Calu3 (cell line): ENCODE measurements around the gene NUDT4. TPM values are rescaled to one million over a fixed set of nuclear protein-coding genes. Genes with fewer than 3 reads are reported as not detected.

Experiments used
- BruUV-seq: library from RNA; stranded (reverse); fragments of 400-500 nt; replicated peaks from 2 replicates; lab custom pipeline; 2021; lab: Mats Ljungman, UMichigan
- CTCF ChIA-PET: fragments of 300-600 bp; sonication (Branson Sonifier 250); formaldehyde crosslinking; loops from one replicate; lab custom pipeline; 2022; ENCODE audit warnings: antibody characterized with exemption; lab: Charles Lee
- DNase-seq: peaks from one replicate; pipeline ENCODE4 v3.0.0; 2022
- H3K27ac Mint-ChIP-seq: one replicate; pipeline ENCODE4 v1.8.0; 2022; ENCODE audit warnings: mixed read lengths; ENCODE audit not compliant: unreplicated experiment
- H3K27me3 Mint-ChIP-seq: one replicate; pipeline ENCODE4 v1.8.0; 2022; ENCODE audit warnings: mixed read lengths; ENCODE audit not compliant: unreplicated experiment
- H3K36me3 Mint-ChIP-seq: one replicate; pipeline ENCODE4 v1.8.0; 2022; ENCODE audit warnings: mild to moderate bottlenecking, moderate library complexity, mixed read lengths; ENCODE audit not compliant: insufficient read depth, unreplicated experiment
- H3K4me1 Mint-ChIP-seq: one replicate; pipeline ENCODE4 v1.8.0; 2022; ENCODE audit warnings: mild to moderate bottlenecking, low read depth, mixed read lengths; ENCODE audit not compliant: unreplicated experiment
- H3K4me3 Mint-ChIP-seq: one replicate; pipeline ENCODE4 v1.8.0; 2022; ENCODE audit warnings: mild to moderate bottlenecking, low read depth, moderate library complexity, mixed read lengths; ENCODE audit not compliant: unreplicated experiment
- H3K9me3 Mint-ChIP-seq: one replicate; pipeline ENCODE4 v1.8.0; 2022; ENCODE audit warnings: low read depth, mixed read lengths; ENCODE audit not compliant: unreplicated experiment
- CTCF ChIP-seq: fragments of 200-600 bp; IDR thresholded peaks from one replicate; pipeline ENCODE4 v1.8.0; 2022; ENCODE audit warnings: antibody characterized with exemption; ENCODE audit not compliant: unreplicated experiment
- intact Hi-C: fragments of 100-400 bp; cut with micrococcal nuclease; formaldehyde crosslinking; loops from one replicate; pipeline ENCODE4 v1.10.0; 2022; ENCODE audit not compliant: unreplicated experiment
- total RNA-seq: library from RNA; stranded (reverse); gene quantifications from 2 replicates; pipeline ENCODE4 v1.2.3, GENCODE V29; 2022

NUDT4 gene
- total RNA-seq, 1 experiment from 2014 or later: 47.3 TPM

- H3K27me3 Mint-ChIP-seq: no peaks in the 10 kb centered on the region
- H3K4me1 Mint-ChIP-seq: no peaks in the 10 kb centered on the region
- DNase-seq: no peak
- H3K4me3 Mint-ChIP-seq: no peak overlapping the region
- no peak for TF ChIP-seq CTCF
- CTCF ChIA-PET: no interaction called here
- no TSS peak for BruUV-seq
- no peak overlapping the region for H3K27ac Mint-ChIP-seq
- H3K9me3 Mint-ChIP-seq: peaks cover 4% of the 10 kb centered on the region
- no peaks in the 10 kb centered on the region for H3K36me3 Mint-ChIP-seq
- intact Hi-C loops: no loop called here
These were observed 21.5 kb upstream of the NUDT4 start for GRCh38 chr12:93356214-93356613.

GRCh38 chr12:93358058-93358457, 19.7 kb upstream of the NUDT4 start:
- Mint-ChIP-seq H3K27ac (no peak overlapping the region), H3K4me1 (no peaks in the 10 kb centered on the region), H3K27me3 (no peaks in the 10 kb centered on the region), H3K36me3 (no peaks in the 10 kb centered on the region), H3K4me3 (no peak overlapping the region), H3K9me3 (no peaks in the 10 kb centered on the region)
- no peak for DNase-seq
- CTCF ChIA-PET: no interaction called here
- TF ChIP-seq CTCF: no peak
- BruUV-seq: no TSS peak
- intact Hi-C loops: no loop called here

GRCh38 chr12:93358821-93359220, 18.9 kb upstream of the NUDT4 start:
- intact Hi-C loops: no loop called here
- no peak for TF ChIP-seq CTCF
- H3K4me3 Mint-ChIP-seq: no peak overlapping the region
- H3K36me3 Mint-ChIP-seq: no peaks in the 10 kb centered on the region
- H3K9me3 Mint-ChIP-seq: no peaks in the 10 kb centered on the region
- H3K27me3 Mint-ChIP-seq: no peaks in the 10 kb centered on the region
- no peak overlapping the region for H3K27ac Mint-ChIP-seq
- CTCF ChIA-PET: no interaction called here
- DNase-seq: no peak
- H3K4me1 Mint-ChIP-seq: no peaks in the 10 kb centered on the region
- BruUV-seq: no TSS peak

GRCh38 chr12:93360688-93361087, 17.0 kb upstream of the NUDT4 start:
- H3K36me3 Mint-ChIP-seq: no peaks in the 10 kb centered on the region
- CTCF ChIA-PET: no interaction called here
- TF ChIP-seq CTCF: no peak
- H3K9me3 Mint-ChIP-seq: no peaks in the 10 kb centered on the region
- no peak for DNase-seq
- H3K27me3 Mint-ChIP-seq: no peaks in the 10 kb centered on the region
- no peak overlapping the region for H3K4me3 Mint-ChIP-seq
- no peaks in the 10 kb centered on the region for H3K4me1 Mint-ChIP-seq
- BruUV-seq: no TSS peak
- intact Hi-C loops: no loop called here
- no peak overlapping the region for H3K27ac Mint-ChIP-seq
